GM18951 (cell line): ENCODE data around the gene ISCU.

Experiments
- POLR2A ChIP-seq: IDR thresholded peaks from 4 replicates; pipeline ENCODE4 v1.6.1; 2011; ENCODE audit warnings: mild to moderate bottlenecking; ENCODE audit not compliant: insufficient read length, insufficient read depth; ENCODE audit errors: extremely low read depth
- in situ Hi-C: fragments of 300-500 bp; cut with MboI; formaldehyde crosslinking; loops from one replicate; pipeline ENCODE4 v1.12.0; 2022; ENCODE audit warnings: low sequenced_read_pairs, mixed read lengths, inconsistent platforms; ENCODE audit not compliant: unreplicated experiment

The ISCU gene

DNA sequence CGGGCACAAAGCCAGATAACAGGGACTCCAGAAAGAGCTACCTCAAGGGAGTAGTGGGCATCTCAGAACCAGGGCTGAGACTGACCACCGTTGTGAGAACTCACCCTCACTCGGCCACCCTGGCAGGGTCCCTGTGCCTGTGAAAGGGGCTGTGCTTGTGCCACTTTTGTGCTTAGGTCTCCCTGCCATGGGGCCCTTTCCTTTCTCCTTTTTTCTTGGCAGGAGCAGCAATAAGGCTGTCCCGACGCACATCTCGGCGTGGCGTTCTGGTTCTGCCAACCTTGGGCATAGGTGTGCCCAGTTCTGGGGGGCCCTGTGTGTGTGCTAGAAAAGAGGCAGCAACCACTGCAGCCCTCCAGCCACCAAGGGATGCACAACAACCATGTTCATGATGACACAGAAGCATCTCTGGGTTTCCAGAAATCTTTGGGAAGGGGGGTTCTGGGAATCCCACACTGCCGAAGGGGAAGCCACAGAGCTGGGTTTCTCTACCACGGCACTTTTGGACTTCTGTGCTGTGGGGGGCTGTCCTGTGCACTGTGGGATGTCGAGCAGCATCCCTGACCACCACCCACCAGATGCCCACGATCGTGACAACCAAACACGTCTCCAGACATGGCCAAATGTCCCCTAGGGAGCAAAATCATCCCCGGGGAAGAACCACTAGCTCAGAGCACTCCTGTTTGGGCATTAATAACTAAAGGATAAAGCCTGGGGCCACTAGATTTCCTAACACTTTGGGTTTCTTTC lies 48.6 kb downstream of the ISCU start:
- in situ Hi-C loops, result no loop called here
- no peak for TF ChIP-seq POLR2A

DNA sequence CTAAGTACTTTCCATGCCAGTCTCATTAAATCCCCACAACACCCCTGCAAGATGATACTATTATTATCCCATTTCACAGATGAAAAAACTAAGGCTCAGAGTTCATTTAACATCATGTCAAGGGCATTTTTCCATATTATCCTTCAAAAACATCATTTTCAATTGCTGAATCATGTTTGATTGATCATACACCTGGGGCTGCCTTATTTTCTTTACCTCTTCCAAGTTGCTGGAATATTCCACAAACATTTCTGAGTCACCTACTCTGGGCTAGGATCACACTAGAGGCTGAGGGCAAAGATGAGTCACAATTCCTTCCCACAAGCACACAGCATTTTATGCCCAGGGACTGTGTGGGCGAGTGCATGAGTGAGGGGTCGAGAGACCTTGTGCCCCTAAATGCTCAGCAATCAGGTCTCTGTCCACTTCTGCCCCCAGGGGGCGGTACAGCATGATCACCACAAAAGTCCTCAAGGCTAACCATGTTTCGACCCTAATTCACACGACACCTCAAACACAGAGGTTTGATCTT lies 49.6 kb downstream of the ISCU start:
- in situ Hi-C loops, result no loop called here
- TF ChIP-seq POLR2A, result no peak

DNA sequence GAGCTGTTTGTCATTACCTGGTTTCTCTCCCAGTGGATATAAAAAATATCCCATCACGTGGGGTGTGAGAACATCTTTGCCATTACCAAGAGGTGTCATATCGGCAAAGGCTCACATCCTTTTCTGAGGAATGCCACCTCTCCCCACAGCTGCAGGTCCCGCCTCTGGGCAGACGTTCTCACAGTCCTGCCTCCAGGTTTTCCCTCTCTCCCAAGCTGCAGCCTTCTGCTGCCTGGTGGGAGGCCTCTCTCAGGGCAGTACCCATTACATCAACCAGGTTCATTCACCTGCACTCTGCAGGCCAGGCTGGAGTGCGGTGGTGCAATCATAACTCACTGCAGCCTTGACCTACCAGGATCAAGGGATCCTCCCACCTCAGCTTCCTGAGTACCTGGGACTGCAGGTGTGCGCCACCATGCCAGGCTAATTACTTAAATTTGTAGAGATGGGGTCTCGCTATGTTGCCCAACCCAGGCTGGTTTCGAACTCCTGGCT lies 50.4 kb downstream of the ISCU start:
- no peak for TF ChIP-seq POLR2A
- in situ Hi-C loops, result no loop called here

DNA sequence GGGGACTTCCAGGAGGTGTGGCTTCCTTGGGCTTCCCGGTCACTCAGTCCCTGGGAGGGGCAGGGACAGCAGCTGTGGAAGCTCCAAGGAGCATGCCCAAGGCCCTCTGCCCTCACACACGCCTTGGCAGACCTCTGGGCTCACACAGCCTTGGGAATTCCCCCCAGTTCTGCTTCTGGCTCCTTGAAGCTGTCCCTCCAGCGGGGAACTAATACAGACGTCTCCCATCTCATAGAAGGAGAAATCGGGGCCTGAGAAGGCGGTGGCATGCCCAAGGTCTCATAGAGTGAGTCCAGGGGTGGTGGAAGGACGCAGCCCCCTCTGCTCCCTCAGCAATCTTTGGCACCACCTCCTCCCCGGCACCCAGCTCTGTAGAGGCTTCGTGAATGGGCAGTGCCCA lies 51.2 kb downstream of the ISCU start:
- no peak for TF ChIP-seq POLR2A
- in situ Hi-C loops, result no loop called here

DNA sequence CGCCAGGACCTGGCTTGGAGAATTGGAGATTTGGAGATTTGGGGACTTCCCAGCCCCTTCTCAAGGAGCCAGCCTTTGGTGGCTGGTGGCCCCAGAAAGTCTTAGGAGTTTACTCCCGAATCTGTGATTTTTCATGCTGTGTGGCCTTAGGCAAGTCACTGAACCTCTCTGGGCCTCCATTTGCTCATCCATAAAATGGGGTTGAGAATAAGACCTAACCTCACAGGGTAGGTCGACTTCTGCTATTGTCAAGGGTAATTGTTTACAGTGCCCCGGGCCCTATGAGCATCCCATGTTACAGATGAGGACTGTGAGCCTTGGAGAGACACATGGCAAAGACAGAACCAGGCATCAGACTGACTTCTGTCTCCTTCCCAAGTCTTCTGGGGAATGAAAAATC lies 51.6 kb downstream of the ISCU start:
- in situ Hi-C loops, result no loop called here

DNA sequence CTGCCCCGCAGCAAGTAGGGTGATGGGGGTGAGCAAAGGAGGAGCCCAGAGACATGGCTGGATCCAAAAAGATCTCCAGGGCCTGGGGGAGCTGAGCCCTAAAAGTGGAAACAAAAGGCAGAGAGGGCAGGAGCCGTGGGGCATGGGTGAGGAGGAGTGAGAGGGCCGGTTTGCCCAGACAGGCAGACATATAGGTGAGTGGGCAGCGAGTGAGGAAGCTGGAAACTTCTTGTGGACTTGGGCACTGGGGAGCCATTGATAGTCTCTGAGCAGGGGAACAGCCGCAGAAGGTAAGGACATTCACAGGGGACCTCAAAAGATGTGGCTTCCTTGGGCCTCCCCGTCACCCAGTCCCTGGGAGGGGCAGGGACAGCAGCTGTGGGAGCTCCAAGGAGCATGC lies 52.2 kb downstream of the ISCU start:
- in situ Hi-C loops, result loop anchor here (5.0 kb wide), 1 partner anchor 47 kb away; no protein-coding TSS in a partner anchor
- no peak for TF ChIP-seq POLR2A

More for the DNA sequence above, 51.6 kb downstream of the ISCU start:
- no peak for TF ChIP-seq POLR2A

DNA sequence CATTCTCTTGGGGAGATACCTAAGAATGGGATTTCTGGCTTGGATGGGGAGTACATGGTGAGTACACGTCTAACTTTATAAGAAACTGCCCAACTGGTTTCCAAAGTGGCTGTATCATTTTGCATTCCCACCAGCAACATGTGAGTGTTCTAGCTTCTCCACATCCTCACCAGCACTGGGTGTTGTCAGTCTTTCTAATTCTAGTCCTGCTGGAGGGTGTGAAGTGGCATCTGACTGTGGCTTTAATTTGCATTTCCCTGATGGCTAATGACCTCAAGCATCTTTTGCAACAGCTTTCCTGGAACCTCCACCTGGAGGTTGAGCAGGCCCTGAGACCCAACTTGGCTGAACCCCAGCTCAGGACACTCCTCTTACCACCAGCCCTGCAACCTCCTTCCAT lies 53.5 kb downstream of the ISCU start:
- in situ Hi-C loops, result loop anchor here (5.0 kb wide), 1 partner anchor 49 kb away; no protein-coding TSS in a partner anchor
- TF ChIP-seq POLR2A, result no peak

DNA sequence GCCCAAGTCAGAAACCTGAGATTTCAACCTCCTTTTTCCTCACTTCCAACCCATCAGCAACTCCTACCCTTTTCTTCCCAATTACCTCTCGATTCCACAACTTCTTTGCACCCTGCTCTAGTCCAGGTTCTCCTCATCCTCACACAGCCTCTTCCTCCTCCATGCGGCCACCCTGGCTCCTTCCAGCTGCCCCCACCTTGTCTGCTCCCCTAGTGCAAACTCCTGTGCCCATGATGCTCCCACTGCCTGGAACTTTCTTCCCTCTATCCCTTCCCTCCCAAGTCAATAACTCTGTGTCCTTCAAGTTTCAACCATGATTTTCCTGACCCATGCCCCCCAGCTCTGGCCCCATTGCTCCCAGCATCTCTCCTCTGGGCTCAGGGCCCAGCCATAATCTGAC lies 54.0 kb downstream of the ISCU start:
- TF ChIP-seq POLR2A, result no peak
- in situ Hi-C loops, result loop anchor here (5.0 kb wide), 1 partner anchor 49 kb away; no protein-coding TSS in a partner anchor

DNA sequence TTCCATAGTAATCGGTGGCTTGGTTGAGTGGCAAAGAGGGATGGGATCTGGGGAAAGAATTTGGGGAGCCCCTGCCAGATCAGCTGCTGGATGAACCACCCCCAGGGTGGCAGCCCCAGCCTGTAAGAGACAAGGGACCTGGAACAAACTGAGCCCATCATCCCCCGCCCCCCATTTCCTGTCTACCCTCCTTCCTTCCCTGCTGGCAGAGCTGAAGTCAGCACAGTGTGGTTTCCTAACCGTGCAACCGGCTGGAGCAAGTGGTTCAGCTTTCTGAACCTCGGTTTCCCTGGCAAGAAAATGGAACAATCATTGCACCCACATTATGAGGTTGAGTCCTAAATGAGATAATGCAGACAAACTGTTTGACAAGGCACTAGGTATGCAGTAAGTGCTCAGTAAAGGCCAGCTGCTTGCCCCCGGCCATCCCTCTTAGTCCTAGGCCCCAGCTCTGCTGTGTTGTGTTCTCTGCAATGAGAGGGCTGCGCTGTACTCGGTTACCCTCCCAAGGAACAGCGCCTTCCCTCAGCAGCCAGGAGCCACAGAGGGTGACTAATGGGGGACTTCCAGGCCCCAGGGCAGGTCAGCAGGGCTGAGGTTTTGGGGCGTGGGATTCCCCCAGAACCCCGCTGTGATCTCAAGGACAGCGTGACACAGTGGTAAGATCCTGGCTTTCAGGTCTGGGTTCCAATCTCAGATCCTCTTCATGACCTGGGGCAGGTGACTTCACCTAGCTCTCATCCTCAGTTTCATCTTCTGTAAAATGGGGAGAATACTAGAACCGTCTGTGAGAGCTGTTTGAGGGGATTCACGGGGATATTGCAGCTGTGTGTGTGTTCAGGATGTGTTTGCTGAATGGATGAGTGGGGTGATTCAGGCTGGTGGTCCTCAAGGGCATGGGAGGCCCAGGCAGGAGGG lies 54.8 kb downstream of the ISCU start:
- no peak for TF ChIP-seq POLR2A
- in situ Hi-C loops, result loop anchor here (5.0 kb wide), 1 partner anchor 50 kb away; no protein-coding TSS in a partner anchor

DNA sequence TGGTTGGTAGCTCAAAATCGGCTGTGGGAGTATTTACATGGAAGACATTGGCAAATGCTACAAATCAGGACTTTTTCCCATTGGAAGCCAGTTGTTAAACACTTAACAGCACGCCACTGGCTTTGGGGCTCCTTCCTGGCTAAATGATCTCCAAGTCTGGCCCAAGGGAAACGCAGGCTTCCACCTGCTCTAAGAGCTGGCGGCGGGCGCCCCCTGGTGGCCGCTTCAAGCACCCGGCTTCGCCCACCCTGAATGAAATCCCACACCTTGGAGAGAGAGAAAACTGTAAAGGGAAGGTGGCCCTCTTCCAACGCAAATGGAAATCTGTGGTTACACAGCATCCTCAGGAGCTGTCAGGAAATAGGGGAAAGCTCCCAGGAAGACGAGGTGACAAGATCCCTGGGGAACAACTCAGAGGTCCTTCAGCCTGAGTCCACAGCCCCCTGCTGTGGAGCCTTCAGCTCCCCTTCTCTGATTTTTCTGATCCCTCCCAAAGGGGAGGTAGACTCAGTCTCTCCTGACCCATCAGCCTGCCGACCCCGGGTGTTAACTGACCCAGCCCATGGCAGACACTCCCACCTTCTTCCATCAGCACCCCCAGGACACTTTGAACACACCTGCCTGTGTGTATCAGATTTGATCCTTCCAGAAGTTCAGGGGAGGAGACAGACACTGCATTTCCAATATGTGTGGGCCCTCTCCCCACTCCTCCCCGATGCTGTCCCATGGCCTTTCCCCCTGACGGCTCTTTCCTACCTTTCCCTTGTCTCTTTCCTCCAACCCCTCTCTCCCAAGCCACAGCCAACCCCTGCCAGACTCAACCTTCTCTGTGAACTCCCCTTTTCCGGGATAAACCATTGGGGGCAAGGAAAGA lies 55.9 kb downstream of the ISCU start:
- in situ Hi-C loops, result loop anchor here (5.0 kb wide), 1 partner anchor 51 kb away; no protein-coding TSS in a partner anchor
- no peak for TF ChIP-seq POLR2A

DNA sequence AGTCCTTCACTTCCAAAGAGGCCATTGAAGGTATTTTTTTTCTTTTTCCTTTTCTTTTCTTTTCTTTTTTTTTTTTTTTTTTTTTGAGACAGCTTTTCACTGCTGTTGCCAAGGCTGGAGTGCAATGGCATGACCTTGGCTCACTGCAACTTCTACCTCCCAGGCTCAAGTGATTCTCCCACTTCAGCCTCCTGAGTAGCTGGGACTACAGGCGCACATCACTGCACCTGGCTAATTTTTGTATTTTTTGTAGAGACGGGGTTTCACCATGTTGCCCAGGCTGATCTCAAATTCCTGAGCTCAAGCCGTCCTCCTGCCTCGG lies 56.5 kb downstream of the ISCU start:
- in situ Hi-C loops, result loop anchor here (5.0 kb wide), 1 partner anchor 52 kb away; no protein-coding TSS in a partner anchor
